Kidney (tissue), 14 donors: ENCODE measurements around the gene AFF4. TPM values are rescaled to one million over a fixed set of nuclear protein-coding genes. Genes with fewer than 3 reads are reported as not detected.
"Not testable (repeated sequence)": the region's sequence is repeated elsewhere in the genome, so short reads cannot be mapped to it uniquely, and the experiment has no call there.

ENCODE experiments used
- DNase-seq, 5 donors: peaks; one replicate each; pipeline ENCODE4 v3.0.0-alpha.2; 2013 to 2020
- FAIRE-seq: peaks from 2 replicates; lab custom pipeline; 2012; peaks lifted over from hg19 to GRCh38; lab: Jason Lieb, UNC
- H3K27ac ChIP-seq, 2 donors: one replicate each; pipeline ENCODE4 v1.7.0; 2013; ENCODE audit warnings: low read depth in 2 of 2, low read length in 2 of 2, inconsistent platforms in 1 of 2
- H3K27me3 ChIP-seq: one replicate; pipeline ENCODE4 v1.7.1; 2013; ENCODE audit warnings: low read length, inconsistent platforms; ENCODE audit not compliant: control insufficient read depth, insufficient read depth
- H3K36me3 ChIP-seq, 3 donors: one replicate each; pipeline versions ENCODE4 v1.7.0 to v1.7.1; 2013; ENCODE audit warnings: low read length in 3 of 3, control low read depth in 1 of 3, inconsistent platforms in 1 of 3; ENCODE audit not compliant: insufficient read depth in 3 of 3, control insufficient read depth in 2 of 3
- H3K4me1 ChIP-seq, 3 donors: one replicate each; pipeline versions ENCODE4 v1.7.0 to v1.7.1; 2013; ENCODE audit warnings: low read length in 3 of 3, inconsistent platforms in 1 of 3, low read depth in 1 of 3; ENCODE audit not compliant: control insufficient read depth in 2 of 3, insufficient read depth in 2 of 3
- H3K4me3 ChIP-seq, 3 donors: one replicate each; pipeline versions ENCODE4 v1.7.0 to v1.8.1; 2013; ENCODE audit warnings: low read length in 3 of 3, control low read depth in 1 of 3, inconsistent platforms in 1 of 3
- H3K9ac ChIP-seq, 3 donors: one replicate each; pipeline versions ENCODE4 v1.7.0 to v1.7.1; 2013; ENCODE audit warnings: low read length in 3 of 3, control low read depth in 1 of 3, inconsistent platforms in 1 of 3
- H3K9me3 ChIP-seq, 3 donors: one replicate each; pipeline versions ENCODE4 v1.7.0 to v1.7.1; 2013; ENCODE audit warnings: low read length in 3 of 3, control low read depth in 1 of 3, inconsistent platforms in 1 of 3; ENCODE audit not compliant: control insufficient read depth in 2 of 3, insufficient read depth in 1 of 3
- intact Hi-C: fragments of 100-400 bp; cut with DNase I; formaldehyde crosslinking; loops from one replicate; pipeline ENCODE4 v1.11.1; 2022
- polyA plus RNA-seq: library from polyadenylated mRNA; stranded (reverse); fragments of 350-450 nt; fragmentation: Illumina TruSeq; extraction: RNeasy Lipid Tissue Mini Kit (QIAGEN cat#74804); gene quantifications from one replicate; pipeline ENCODE4 v1.2.3, GENCODE V29; 2014; ENCODE audit warnings: low read depth, low replicate concordance; ENCODE audit not compliant: insufficient read depth
- total RNA-seq: library from RNA; stranded (reverse); fragmentation: NEBNext Ultra II Directional; extraction: Animal tissue kit (Norgen Biotek cat#: 25700); gene quantifications from one replicate; pipeline ENCODE4 v1.2.1, GENCODE V29; 2021
- TF ChIP-seq, protein P1 (sequence below): IDR thresholded peaks from 3 replicates; pipeline ENCODE4 v1.5.1; 2012; ENCODE audit warnings: mild to moderate bottlenecking, moderate library complexity, borderline replicate concordance; ENCODE audit not compliant: insufficient read depth; ENCODE audit errors: extremely low read depth
- donor health status: control.
- donor health status: control.
- donor health status: control.
- donor health status: control.
- donor health status: control.
- donor health status: DM: yes; HTN: yes; CAD: no.
- donor health status: Normal renal cell carcinoma (clear cell type).

Gene AFF4
- total and polyA plus RNA-seq, 2 donors from 2014 or later = 8.8 to 83.7 TPM

DNA sequence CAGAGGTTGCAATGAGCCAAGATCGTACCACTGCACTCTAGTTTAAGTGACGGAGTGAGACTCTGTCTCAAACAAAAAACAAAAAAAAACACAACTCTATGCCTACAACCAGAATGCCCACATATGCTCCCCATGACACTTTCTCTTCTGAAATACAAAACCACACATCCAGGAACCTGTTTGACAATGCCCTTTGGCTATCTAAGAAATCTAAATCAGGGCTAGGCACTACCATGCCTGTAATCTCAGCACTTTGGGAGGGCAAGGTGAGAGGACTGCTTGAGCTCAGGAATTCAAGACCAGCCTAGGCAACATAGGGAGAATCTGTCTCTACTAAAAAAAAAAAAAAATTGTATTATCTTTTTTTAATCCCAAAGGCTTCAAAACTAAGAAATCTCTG is 10.6 kb downstream of the AFF4 start:
- intact Hi-C loops = no loop called here
- H3K4me1 ChIP-seq = peaks cover 0 to 5% (median 4%) of the 10 kb centered on the region in 3 donors
- TF ChIP-seq, protein P1, sequence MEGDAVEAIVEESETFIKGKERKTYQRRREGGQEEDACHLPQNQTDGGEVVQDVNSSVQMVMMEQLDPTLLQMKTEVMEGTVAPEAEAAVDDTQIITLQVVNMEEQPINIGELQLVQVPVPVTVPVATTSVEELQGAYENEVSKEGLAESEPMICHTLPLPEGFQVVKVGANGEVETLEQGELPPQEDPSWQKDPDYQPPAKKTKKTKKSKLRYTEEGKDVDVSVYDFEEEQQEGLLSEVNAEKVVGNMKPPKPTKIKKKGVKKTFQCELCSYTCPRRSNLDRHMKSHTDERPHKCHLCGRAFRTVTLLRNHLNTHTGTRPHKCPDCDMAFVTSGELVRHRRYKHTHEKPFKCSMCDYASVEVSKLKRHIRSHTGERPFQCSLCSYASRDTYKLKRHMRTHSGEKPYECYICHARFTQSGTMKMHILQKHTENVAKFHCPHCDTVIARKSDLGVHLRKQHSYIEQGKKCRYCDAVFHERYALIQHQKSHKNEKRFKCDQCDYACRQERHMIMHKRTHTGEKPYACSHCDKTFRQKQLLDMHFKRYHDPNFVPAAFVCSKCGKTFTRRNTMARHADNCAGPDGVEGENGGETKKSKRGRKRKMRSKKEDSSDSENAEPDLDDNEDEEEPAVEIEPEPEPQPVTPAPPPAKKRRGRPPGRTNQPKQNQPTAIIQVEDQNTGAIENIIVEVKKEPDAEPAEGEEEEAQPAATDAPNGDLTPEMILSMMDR = no peak

DNA sequence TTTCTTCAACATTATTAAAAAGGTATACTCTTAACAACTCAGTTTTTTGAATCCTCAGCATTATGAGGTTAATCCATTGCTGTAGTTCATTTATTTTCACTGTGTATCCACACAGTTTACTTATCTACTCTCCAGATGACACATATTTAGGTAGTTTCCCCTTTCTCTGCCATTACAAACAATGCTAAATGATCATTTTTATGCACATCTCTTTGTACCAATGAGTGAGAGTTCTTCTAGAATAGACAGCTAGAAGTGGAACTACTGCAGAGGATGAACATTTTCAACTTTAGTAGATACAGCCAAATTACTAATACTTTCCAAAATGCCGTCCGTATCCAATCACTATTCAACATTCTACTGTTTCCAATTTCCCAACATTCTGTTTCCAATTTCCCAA is 11.5 kb downstream of the AFF4 start:
- H3K9me3 ChIP-seq = no peaks in the 10 kb centered on the region
- peaks cover 0 to 2% (median 0%) of the 10 kb centered on the region in 3 donors for H3K36me3 ChIP-seq
- peaks cover 0 to 9% (median 4%) of the 10 kb centered on the region in 3 donors for H3K4me1 ChIP-seq
- no peak overlapping the region for H3K27ac ChIP-seq
- intact Hi-C loops = no loop called here
- TF ChIP-seq, protein P1 = no peak
- no peak for DNase-seq
- H3K27me3 ChIP-seq = no peaks in the 10 kb centered on the region
- H3K9ac ChIP-seq = no peak overlapping the region
- no peak overlapping the region for H3K4me3 ChIP-seq
- no peak for FAIRE-seq

More for the DNA sequence above, 10.6 kb downstream of the AFF4 start:
- H3K27ac ChIP-seq = no peak overlapping the region
- peaks cover 0 to 2% (median 0%) of the 10 kb centered on the region in 3 donors for H3K36me3 ChIP-seq
- no peak for DNase-seq
- H3K27me3 ChIP-seq = no peaks in the 10 kb centered on the region
- no peak overlapping the region for H3K4me3 ChIP-seq
- H3K9ac ChIP-seq = no peak overlapping the region
- FAIRE-seq = no peak
- H3K9me3 ChIP-seq = no peaks in the 10 kb centered on the region

DNA sequence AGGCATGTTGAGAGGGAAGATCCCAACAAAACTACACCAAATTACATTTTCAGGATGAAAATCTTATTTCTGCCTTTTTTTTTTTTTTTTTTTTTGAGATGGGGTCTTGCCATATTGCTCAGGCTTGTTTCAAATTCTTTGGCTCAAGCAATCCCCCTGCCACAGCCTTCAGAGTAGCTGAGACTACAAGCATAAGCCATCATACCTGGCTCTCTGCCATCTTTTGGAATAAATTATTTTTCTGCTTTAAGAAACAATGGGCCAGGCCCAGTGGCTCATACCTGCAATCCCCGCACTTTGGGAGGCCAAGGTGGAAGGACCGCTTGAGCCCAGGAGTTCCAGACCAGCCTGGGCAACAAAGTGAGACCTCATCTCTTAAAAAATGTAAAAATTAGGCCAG is 14.3 kb downstream of the AFF4 start:
- no peak overlapping the region for H3K27ac ChIP-seq
- no peak overlapping the region for H3K9ac ChIP-seq
- H3K36me3 ChIP-seq = no peaks in the 10 kb centered on the region
- H3K4me1 ChIP-seq = peaks cover 0 to 9% (median 4%) of the 10 kb centered on the region in 3 donors
- intact Hi-C loops = no loop called here
- DNase-seq (peak in 1 of 5 donors; percentile 10), FAIRE-seq (no peak)
- no peak overlapping the region for H3K4me3 ChIP-seq
- TF ChIP-seq, protein P1 = no peak
- H3K9me3 ChIP-seq = no peaks in the 10 kb centered on the region
- H3K27me3 ChIP-seq = no peaks in the 10 kb centered on the region

DNA sequence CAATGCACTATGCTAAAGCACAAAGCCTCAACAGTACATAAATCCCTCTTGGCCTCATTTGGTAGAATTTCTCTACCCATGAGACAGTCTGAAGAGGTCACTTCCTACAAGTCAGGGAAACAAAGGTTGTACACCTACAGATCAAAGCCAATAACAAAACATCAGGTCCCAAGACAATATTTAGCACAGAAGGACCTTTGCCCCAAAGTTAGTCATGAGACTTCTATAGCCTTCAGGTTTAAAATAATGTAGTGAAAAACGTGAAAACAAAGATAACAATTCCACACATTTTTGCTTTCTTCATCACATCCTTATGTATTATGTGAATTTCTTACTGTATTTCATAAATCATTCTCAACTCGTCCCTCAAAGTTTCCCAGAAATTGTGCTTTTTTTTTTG is 15.8 kb downstream of the AFF4 start:
- Histone ChIP-seq H3K9ac (no peak overlapping the region), H3K9me3 (no peaks in the 10 kb centered on the region), H3K27me3 (no peaks in the 10 kb centered on the region), H3K4me1 (peaks cover 0 to 4% (median 0%) of the 10 kb centered on the region in 3 donors), H3K4me3 (no peak overlapping the region), H3K36me3 (no peaks in the 10 kb centered on the region), H3K27ac (no peak overlapping the region)
- DNase-seq (no peak), FAIRE-seq (no peak)
- intact Hi-C loops = no loop called here
- TF ChIP-seq, protein P1 = no peak

DNA sequence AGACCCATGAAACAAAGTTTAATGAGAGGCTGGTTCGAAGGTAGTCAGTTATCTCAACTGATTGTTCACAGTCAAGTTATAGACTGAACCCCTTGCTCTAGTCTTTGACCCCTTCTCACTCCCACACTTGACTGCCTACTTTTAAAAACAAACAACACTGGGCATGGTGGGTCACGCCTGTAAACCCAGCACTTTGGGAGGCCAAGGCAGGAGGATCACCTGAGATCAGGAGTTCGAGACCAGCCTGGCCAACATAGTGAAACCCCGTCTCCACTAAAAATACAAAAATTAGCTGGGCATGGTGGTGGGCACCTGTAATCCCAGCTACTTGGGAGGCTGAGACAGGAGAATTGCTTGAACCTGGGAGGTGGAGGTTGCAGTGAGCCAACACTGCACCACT is 18.1 kb downstream of the AFF4 start:
- H3K27me3 ChIP-seq, H3K36me3 ChIP-seq, intact Hi-C loops, H3K4me1 ChIP-seq, DNase-seq, H3K9me3 ChIP-seq, FAIRE-seq, H3K9ac ChIP-seq, H3K4me3 ChIP-seq, H3K27ac ChIP-seq: not testable (repeated sequence)
